HG03064 (cell line): ENCODE results near the gene OSBPL8.
"Not testable (repeated sequence)": the region's sequence is repeated elsewhere in the genome, so short reads cannot be mapped to it uniquely, and the experiment has no call there.

Experiments used
- ATAC-seq: cut with Tn5 transposase; IDR thresholded peaks from one replicate; pipeline ENCODE4 v1.9.1; 2021; ENCODE audit warnings: low read depth; ENCODE audit not compliant: unreplicated experiment

The OSBPL8 gene

DNA sequence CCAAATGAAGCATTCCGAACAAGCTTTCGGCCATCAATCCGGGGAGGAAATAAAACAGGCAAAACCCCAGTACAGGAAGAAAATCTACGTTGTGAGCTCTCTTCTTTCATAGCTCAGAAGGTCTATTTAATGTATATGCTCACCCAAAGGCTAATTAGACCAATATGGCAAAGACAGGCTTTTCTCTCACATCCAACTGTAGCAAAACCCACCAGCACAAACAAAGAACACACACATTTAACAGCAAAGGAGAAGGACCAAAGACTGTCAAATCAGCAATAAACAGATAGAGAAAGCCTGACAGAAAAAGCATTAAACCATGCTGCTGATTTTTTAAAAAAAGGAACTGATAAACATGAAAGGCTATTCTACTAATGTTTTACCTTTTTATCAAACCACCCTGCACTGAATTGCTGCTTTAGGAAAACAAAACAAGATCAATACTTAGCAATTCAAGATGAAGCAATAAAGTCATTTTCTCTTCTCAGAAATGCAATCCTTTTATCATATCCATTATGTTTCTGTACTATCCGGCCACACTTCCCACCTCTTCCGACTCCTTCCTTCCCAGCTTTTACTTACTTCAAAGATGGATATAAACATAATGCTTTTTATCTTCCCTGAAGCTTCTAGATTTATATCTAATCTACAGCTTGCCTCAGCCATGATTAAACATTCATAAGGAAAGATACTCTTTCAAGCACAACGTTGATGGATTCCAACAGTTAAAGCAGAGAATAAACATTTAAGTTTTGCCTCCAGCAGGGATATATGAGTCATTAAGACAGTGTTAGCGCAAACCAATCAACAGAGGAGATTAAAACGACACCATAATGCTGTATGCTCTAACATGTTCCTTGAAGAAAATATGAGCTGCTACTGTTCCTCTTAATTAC lies 136.8 kb downstream of the OSBPL8 start:
- no peak for ATAC-seq

DNA sequence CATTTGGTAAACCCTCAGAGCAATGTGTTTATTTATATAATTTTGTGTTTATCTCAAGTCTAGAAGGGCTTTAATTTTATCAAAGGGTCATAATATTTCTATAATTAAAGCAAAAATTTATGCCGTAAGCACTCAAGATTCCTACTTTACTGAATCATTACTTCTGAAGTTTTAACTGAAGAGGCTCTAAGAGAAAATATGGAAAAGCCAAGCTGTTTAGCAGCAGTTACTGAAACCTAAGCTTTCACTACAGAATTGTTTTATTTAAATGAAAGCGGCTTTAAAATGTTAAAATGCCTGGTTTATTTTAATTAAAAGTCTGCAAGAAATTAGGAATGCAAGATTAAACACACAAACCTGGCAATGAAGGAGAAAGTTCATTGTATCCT lies 137.4 kb downstream of the OSBPL8 start:
- ATAC-seq, result no peak

DNA sequence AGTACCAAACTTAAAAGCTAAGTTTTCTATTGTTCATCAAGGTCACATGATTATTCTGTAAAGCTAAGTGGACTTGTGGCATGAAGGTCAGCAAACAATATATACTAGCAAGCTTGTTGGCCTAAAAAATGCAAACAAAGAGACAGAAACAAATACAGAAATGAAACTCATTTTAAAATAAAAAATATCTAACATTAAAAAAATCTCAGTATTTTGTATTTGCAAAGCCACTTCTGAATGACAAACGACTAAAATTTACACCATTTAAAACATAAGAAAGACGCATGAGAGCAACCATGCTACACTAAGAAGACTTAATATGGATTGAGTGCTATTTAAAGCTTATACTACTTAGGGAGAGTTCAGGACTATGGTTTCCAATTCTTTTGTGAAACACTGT lies 138.5 kb downstream of the OSBPL8 start:
- ATAC-seq, result no peak

DNA sequence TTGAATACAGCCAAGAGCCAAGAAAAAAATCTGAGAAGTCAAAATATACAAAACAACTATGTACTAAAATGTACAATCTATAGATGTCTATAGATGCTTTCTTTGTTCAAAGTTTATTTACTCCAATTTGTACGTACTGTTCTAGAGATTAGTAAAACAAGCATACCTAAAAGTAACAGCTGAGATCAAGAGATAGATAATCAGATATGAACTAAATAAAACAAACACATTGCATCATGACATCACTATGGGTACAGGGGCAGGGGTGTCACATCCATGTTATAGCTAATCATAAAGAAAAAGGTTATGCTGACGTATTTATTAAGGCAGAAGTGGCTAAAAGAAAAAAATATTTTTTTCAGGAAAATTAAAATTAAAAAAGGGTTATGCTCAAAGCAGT lies 139.3 kb downstream of the OSBPL8 start:
- no peak for ATAC-seq

DNA sequence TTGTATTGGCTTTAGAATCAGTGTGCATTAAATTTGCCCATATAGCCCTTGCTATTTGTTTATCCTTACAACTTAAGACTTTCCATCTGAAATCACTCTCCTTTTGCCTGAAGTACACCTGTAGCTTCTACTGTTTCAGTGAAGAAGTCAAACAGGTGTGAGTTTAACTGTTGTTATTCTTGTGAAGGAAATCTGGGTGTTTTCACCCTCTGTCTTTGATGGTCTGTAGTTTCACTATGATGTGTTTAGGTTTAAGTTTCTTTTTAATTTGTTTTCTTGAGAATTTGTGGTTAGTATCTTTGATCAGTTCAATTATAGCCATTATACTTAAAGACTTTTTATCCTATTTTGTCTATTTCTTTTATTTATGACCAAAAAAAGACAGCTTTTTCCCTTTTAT lies 142.5 kb downstream of the OSBPL8 start:
- ATAC-seq, result no peak

DNA sequence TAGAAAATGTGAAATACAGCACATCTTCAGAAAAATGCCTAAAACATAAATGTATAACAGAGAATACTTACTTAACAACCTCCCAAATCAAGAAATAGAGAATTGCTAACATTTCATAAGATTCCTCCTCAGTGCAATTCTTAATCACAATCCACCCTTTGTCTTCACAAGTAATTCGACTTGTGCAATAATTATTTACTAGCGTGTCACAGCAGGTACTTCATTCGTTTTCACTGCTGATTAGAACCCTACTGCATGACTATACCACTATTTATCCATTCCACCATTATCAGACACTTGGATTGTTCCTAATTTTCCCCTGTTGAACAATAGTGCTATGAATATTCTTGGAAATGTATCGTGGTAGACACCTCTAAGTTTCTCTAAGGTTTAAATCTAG lies 146.4 kb downstream of the OSBPL8 start:
- ATAC-seq, result no peak

DNA sequence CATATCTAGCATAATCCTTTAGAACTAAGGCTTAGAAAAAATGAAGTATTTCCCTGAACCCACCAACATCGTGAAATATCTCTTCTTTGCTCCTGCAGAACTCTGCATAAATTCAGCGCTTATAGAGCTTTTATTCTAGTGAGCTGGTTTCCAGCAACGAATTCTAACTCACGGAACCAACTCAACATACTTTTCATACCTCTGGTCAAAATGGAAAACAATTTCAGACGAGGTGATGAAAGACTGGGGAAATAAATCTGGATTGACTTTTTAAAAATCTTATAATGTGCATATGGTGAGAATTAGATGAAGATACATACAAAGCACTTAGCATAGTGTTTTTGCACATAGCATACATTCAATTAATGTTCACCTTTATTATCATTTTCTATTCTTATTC lies 148.8 kb downstream of the OSBPL8 start:
- ATAC-seq, result no peak

DNA sequence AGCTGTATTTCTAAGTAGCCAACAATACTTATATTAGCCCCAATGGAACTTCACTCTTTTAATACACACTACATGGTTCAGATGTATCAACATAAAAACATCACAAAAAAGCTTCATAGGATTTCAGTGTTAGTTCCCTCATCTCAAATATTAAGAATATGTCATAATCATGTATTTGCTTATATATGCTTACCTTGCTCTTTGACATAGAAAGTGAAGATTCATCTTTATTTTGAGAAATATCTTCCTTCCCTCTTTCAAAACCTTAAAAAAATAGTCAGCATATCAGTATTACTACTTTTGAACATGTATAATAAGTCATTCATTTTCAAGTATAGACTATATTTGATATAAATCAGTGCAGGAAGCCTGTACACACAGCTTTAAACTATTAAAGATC lies 149.2 kb downstream of the OSBPL8 start:
- no peak for ATAC-seq

DNA sequence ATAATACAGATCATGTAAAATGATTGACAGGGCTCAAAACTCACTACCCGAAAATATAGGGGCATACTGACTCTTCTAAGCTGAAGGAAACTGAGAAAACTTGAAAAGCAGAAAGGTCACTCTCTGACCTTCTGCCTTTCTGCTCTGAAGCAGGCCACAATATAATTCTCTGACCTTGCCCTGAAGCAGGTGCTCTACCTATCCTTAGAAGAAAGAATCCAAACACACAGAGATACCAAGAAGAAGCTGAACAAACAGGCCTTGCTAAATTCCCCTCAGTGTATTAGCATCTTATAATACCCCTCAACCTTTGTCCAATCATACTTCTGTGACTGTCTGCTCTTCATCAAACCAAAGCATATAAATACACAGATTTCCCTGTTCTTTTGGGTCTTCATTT lies 150.5 kb downstream of the OSBPL8 start:
- ATAC-seq, result no peak

DNA sequence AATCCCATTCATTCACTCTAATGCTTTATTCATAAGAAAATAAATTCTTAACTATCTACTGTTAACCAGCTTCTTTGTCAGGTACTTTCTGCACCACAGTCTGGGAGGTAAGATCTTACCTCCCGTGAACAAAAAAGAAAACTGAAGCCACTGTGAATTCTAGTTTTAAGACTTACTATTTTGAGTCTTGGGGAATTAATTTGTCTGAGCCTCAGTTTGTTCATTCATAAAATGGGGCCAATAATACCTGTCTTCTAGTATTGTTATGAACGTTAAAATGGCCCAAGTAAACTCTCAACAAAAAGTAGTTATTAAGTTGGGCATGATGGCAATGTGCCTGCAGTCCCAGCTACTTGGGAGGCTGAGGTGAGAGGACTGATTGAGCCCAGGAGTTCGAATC lies 151.9 kb downstream of the OSBPL8 start:
- no peak for ATAC-seq

DNA sequence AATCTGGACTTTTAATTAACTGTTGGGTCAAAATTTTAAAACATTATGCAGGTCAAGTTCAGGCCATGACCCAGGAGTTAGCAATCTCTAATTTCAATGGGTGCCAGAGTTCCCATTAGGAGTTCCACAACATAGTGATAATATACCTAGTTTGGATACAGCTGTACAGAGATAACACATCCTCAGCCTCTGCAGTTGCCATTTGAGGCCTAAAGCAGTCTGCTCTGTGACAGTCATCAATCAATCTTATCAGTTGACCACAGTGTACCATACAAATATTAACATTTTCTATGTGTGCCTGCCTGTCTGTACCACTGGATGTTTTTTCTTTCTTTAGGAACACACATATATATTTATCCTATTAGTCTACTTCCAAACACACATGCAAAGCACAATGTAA lies 157.3 kb downstream of the OSBPL8 start:
- no peak for ATAC-seq

DNA sequence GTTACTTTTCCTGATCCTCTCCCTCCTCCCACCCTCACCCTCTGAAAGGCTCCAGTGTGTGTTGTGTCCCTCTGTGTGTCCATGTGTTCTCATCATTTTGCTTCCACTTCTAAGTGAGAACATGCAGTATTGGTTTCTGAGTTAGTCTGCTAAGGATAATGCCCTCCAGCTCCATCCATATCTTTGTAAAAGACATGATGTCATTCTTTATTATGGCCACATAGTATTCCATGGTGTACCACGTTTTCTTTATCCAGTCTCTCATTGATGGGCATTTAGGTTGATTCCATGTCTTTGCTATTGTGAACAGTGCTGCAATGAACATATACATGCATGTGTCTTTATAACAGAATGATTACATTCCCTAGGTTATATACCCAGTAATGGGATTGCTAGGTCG lies 159.4 kb downstream of the OSBPL8 start:
- ATAC-seq, result no peak

DNA sequence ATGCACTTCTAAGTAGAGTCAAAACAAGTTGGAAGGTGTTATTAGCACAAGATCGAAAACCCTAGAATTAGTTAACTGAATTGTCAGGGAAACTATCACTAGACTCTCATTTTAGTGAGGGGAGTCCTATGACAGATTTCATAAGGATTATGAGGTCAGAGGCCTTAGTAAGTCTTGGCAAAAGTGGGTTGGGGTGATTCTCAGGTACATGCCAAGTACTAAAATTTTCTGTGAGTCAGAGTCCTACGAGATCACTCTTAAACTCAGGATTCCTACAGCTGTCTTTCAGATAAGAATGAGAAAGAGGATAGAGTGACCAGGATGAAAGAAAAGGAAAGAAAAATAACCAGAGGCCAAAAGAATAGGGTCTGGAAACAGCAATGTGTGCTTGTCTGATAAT lies 160.5 kb downstream of the OSBPL8 start:
- ATAC-seq, result no peak

DNA sequence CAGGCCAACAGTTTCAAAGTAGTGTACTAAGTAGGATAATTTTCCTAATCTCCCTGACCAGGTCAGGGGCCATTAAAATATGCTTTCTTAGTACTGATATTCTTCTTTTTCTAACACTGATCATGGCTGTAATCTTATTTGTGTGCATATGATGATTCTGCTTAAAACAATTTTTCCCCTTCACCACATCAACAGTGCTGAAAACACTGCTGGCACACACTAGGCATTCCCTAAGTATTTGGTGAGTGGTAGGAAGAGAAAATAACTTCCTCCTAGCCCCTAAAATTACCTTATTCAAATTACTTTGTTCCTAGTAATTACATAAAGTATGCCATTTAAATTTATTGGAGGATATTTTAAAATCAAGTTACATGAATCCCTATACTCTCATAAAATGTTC lies 161.5 kb downstream of the OSBPL8 start:
- no peak for ATAC-seq

DNA sequence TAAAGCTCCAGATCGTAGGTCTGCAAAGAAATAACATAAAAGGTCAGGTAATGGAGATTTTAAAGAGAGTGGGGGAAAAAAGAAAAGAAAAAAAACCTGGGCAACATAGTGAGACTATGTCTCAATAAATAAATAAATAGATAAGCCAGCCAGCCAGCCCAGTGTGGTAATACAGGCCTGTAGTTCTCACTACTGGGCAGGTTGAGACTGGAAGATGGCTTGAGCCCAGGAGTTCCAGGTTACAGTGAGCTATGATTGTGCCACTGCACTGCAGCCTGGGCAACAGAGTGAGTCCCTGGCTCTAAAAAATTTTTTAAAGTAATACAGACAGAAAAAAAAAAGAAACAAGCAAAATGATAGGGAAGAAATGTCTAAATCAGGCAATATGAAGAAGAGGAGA lies 168.1 kb downstream of the OSBPL8 start:
- ATAC-seq, result no peak

DNA sequence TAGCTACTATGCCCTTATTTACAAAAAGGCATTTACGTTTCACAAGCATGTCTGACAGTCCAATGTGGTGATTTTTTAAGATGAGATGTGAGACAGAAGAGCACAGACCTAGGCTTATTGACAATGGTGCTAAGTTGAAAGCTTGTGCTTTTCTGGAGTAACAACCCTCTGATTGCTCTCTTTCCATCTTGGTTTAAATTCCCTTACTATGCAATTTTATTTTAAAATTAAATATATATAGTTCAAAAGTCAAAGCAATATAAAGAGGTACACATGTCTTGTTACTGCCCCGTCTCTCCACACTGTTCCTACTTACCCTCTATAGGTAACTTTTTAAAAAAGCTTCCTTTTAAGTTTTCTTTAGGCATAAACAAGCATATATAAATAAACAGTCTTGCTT lies 172.0 kb downstream of the OSBPL8 start:
- ATAC-seq, result no peak

DNA sequence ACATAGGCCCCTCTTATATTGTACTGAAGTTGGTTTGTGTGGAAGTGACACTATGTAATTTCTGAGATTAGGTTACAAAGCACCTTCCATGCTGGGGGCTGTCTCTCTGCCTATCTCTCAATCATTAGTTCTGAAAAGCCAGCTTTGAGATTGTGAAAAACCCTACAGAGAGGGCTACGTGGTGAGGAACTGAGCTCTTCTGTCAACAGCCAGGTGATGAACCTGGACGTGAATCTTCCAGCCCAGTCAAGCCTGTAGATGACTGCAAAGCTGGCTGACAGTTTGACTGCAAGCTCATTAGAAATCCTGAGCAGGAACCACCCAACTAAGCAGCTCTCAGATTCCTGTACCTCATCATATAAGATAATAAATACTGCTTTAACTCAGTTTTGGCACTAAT lies 175.0 kb downstream of the OSBPL8 start:
- no peak for ATAC-seq

DNA sequence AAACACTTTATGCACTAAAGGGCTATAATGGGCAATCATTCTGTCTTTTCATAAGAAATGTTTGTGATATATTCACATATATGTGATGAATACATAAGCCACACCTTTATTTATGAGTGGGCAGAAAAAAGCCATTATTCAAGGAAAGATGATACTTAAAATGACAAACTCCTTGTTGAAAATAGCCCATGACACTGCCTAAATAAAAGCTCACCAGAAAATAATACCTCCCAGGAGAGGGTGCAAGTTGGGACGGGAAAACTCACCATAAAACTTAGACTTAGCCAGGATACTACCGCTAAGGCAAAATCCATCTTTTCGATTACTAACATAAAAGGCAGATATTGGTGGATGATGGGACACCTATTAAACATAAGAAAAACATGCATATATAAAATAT lies 175.6 kb downstream of the OSBPL8 start:
- no peak for ATAC-seq

DNA sequence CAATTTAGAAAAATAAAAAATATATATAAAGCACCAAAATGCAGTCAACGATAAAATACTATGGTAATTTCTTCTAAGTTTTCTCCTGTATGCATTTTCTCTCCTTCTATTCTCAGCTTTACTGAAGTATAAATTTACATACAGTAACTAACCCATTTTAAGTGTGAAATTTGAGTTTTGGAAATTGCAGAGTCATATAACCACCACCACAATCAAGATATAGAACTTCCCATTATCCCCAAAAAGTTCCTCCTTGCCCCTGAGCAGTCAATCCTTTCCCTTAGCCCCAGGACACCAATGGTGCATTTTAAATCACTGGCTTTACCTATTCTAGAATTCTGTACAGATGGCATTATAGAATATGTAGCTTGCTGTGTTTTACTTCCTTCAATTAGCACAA lies 180.3 kb downstream of the OSBPL8 start:
- ATAC-seq, result no peak

DNA sequence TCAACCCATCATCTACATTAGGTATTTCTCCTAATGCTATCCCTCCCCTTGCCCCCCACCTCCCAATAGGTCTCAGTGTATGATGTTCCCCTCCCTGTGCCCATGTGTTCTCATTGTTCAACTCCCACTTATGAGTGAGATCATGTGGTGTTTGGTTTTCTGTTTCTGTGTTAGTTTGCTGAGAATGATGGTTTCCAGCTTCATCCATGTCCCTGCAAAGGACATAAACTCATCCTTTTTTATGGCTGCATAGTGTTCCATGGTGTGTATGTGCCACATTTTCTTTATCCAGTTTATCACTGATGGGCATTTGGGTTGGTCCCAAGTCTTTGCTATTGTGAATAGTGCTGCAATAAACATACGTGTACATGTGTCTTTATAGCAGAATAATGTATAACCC lies 182.7 kb downstream of the OSBPL8 start:
- not testable (repeated sequence) for ATAC-seq

DNA sequence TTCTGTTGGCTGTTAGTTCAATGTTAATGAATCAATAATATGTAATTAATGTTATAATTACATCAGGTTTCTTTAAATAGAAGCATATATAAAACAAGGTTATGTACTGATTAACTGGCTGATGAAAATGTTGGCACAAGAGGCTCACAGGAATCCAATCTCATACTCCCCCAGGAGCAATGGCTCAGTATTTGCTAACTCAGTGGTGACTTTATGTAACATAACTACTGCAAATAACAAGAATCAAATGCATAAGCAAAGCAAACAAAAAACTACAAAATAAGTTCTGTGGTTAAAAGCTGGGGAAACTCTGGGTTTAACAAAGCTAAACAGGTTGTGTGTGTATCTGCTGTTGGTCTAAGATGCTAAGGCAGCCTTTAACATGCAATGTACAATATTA lies 183.6 kb downstream of the OSBPL8 start:
- no peak for ATAC-seq

DNA sequence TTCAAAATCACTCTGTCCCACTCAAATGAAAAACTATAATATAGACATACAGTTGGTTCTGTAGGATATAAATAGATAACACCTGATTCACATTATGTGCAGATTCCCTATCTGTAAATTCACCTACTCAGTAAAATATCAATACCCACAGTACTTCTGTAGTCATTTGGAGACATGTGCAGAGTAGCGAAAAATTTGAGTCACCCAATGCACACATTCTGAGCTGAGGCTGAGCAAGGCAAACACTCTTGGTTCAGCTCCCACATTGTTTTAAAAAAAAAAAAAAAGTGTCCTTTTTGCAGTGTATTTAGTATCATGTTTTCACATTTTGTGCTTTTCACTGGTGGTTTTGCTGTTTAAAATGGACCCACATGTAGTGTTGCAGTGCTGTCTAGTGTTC lies 184.1 kb downstream of the OSBPL8 start:
- no peak for ATAC-seq
